Measurements from ENCODE around the gene PHYH. TPM values are rescaled to one million over a fixed set of nuclear protein-coding genes. Genes with fewer than 3 reads are reported as not detected.

Gene PHYH
- total and polyA plus RNA-seq, 4 donors = 45.4 to 139 (median 86.8) TPM

DNA sequence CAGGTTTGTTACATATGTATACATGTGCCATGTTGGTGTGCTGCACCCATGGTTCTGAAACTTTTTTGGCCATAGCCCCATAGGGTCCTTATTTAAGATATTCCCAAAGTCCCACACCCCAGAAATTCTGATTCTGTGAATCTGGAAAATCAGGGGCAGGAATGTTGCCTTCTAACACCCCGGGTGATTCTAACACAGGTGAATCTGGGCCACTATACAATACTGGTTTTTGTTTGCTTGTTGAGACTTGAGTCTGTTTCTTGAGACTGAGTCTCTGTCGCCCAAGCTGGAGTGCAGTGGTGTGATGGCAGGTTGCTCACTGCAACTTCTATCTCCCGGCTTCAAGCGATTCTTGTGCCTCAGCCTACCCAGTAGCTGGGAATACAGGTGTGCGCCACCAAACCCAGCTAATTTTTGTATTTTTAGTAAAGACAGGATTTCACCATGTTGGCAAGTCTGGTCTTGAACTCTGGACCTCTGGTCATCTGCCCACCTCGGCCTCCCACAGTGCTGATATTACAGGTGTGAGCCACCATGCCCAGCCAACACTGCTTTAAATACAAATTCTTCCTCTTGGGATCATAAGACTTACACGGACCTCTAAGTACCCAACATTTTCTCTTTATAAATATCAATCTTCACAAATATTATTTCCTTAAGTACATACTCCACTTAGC lies 16.9 kb upstream of the PHYH start:
- H3K9me3 ChIP-seq (ENCODE audit: control insufficient read depth in 4 of 4, low read length in 3 of 4) = no peaks in the 10 kb centered on the region
- peaks cover 9 to 22% (median 12%) of the 10 kb centered on the region in 4 donors for H3K36me3 ChIP-seq (ENCODE audit: control insufficient read depth in 4 of 4, insufficient read depth in 3 of 4, low read depth in 1 of 4, low read length in 3 of 4)
- no peak overlapping the region for H3K4me3 ChIP-seq (ENCODE audit: low read depth in 1 of 3, low read length in 3 of 3)
- H3K27me3 ChIP-seq (ENCODE audit: control insufficient read depth in 4 of 4, insufficient read depth in 4 of 4, low read length in 3 of 4) = no peaks in the 10 kb centered on the region
- H3K9ac ChIP-seq (ENCODE audit: low read depth in 1 of 2, low read length in 2 of 2) = no peak overlapping the region
- no peak for TF ChIP-seq YY1 (IDR thresholded peaks at IDR 0.05)
- TF ChIP-seq SP1 (IDR thresholded peaks at IDR 0.05) = no peak
- TF ChIP-seq GABPA (IDR thresholded peaks at IDR 0.05 in 1 of 2, conservative IDR thresholded peaks at IDR 0.05 in 1 of 2) = no peak
- TF ChIP-seq CTCF (IDR thresholded peaks at IDR 0.05; ENCODE audit: low read depth, low read length, missing input control) = no peak
- no peak for TF ChIP-seq ATF3 (IDR thresholded peaks at IDR 0.05)
- TF ChIP-seq JUND (IDR thresholded peaks at IDR 0.05) = no peak
- 93% methylated on average over 7 of the region's 7 CpGs for WGBS
- H3K27ac ChIP-seq (ENCODE audit: low read depth in 1 of 2, low read length in 2 of 2) = no peak overlapping the region
- DNase-seq (ENCODE audit: low spot score) = no peak
- H3K4me1 ChIP-seq (ENCODE audit: control insufficient read depth in 4 of 4, insufficient read depth in 4 of 4, low read length in 3 of 4) = no peaks in the 10 kb centered on the region

GRCh38 chr10:13315361-13315760 lies 15.5 kb upstream of the PHYH start:
- Histone ChIP-seq H3K36me3 (ENCODE audit: control insufficient read depth in 4 of 4, insufficient read depth in 3 of 4, low read depth in 1 of 4, low read length in 3 of 4) (peaks cover 4 to 10% (median 8%) of the 10 kb centered on the region in 4 donors), H3K9me3 (ENCODE audit: control insufficient read depth in 4 of 4, low read length in 3 of 4) (no peaks in the 10 kb centered on the region), H3K4me1 (ENCODE audit: control insufficient read depth in 4 of 4, insufficient read depth in 4 of 4, low read length in 3 of 4) (no peaks in the 10 kb centered on the region), H3K27me3 (ENCODE audit: control insufficient read depth in 4 of 4, insufficient read depth in 4 of 4, low read length in 3 of 4) (no peaks in the 10 kb centered on the region), H3K4me3 (ENCODE audit: low read depth in 1 of 3, low read length in 3 of 3) (no peak overlapping the region), H3K27ac (ENCODE audit: low read depth in 1 of 2, low read length in 2 of 2) (no peak overlapping the region), H3K9ac (ENCODE audit: low read depth in 1 of 2, low read length in 2 of 2) (no peak overlapping the region)
- TF ChIP-seq RAD21 (IDR thresholded peaks at IDR 0.05) (no peak), SP1 (IDR thresholded peaks at IDR 0.05) (no peak), TAF1 (conservative IDR thresholded peaks at IDR 0.05) (no peak), JUND (IDR thresholded peaks at IDR 0.05) (no peak), FOXA2 (IDR thresholded peaks at IDR 0.05) (no peak), ATF3 (IDR thresholded peaks at IDR 0.05) (no peak), RXRA (IDR thresholded peaks at IDR 0.05) (no peak), REST (IDR thresholded peaks at IDR 0.05) (no peak), CTCF (IDR thresholded peaks at IDR 0.05; ENCODE audit: low read depth, low read length, missing input control) (no peak), HNF4A (conservative IDR thresholded peaks at IDR 0.05) (no peak), HNF4G (IDR thresholded peaks at IDR 0.05) (no peak), NR2F2 (IDR thresholded peaks at IDR 0.05) (no peak)
- TF ChIP-seq, protein P1, sequence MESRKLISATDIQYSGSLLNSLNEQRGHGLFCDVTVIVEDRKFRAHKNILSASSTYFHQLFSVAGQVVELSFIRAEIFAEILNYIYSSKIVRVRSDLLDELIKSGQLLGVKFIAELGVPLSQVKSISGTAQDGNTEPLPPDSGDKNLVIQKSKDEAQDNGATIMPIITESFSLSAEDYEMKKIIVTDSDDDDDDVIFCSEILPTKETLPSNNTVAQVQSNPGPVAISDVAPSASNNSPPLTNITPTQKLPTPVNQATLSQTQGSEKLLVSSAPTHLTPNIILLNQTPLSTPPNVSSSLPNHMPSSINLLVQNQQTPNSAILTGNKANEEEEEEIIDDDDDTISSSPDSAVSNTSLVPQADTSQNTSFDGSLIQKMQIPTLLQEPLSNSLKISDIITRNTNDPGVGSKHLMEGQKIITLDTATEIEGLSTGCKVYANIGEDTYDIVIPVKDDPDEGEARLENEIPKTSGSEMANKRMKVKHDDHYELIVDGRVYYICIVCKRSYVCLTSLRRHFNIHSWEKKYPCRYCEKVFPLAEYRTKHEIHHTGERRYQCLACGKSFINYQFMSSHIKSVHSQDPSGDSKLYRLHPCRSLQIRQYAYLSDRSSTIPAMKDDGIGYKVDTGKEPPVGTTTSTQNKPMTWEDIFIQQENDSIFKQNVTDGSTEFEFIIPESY (IDR thresholded peaks at IDR 0.05) = no peak
- TF ChIP-seq, protein P2, sequence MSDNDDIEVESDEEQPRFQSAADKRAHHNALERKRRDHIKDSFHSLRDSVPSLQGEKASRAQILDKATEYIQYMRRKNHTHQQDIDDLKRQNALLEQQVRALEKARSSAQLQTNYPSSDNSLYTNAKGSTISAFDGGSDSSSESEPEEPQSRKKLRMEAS (IDR thresholded peaks at IDR 0.05) = no peak
- DNase-seq (ENCODE audit: low spot score) = no peak

All from liver (tissue), 9 donors.